Measurements from ENCODE around the gene GSG1L.

The GSG1L gene

GRCh38 chr16:28009586-28010373, 53.7 kb downstream of the GSG1L start:
- TF ChIP-seq CTCF (IDR thresholded peaks at IDR 0.05; ENCODE audit: borderline replicate concordance, insufficient read depth, low read depth, low read length) = no peak
- H3K4me3 ChIP-seq (ENCODE audit: low read depth, low read length) = no peak overlapping the region

GRCh38 chr16:28003923-28004322, 59.6 kb downstream of the GSG1L start:
- no peak overlapping the region for H3K4me3 ChIP-seq (ENCODE audit: low read depth, low read length)
- TF ChIP-seq CTCF (IDR thresholded peaks at IDR 0.05; ENCODE audit: borderline replicate concordance, insufficient read depth, low read depth, low read length) = no peak

- no peak for TF ChIP-seq CTCF (IDR thresholded peaks at IDR 0.05; ENCODE audit: borderline replicate concordance, insufficient read depth, low read depth, low read length)
- H3K4me3 ChIP-seq (ENCODE audit: low read depth, low read length) = no peak overlapping the region
These were observed 60.3 kb downstream of the GSG1L start for GRCh38 chr16:28003021-28003865.

GRCh38 chr16:28001642-28002041, 61.9 kb downstream of the GSG1L start:
- no peak for TF ChIP-seq CTCF (IDR thresholded peaks at IDR 0.05; ENCODE audit: borderline replicate concordance, insufficient read depth, low read depth, low read length)
- no peak overlapping the region for H3K4me3 ChIP-seq (ENCODE audit: low read depth, low read length)

- H3K4me3 ChIP-seq (ENCODE audit: low read depth, low read length) = no peak overlapping the region
- TF ChIP-seq CTCF (IDR thresholded peaks at IDR 0.05; ENCODE audit: borderline replicate concordance, insufficient read depth, low read depth, low read length) = no peak
These were observed 62.3 kb downstream of the GSG1L start for GRCh38 chr16:28001184-28001583.

GRCh38 chr16:28000314-28001169, 63.0 kb downstream of the GSG1L start:
- no peak for TF ChIP-seq CTCF (IDR thresholded peaks at IDR 0.05; ENCODE audit: borderline replicate concordance, insufficient read depth, low read depth, low read length)
- H3K4me3 ChIP-seq (ENCODE audit: low read depth, low read length) = no peak overlapping the region
